ENCODE data around the gene CHST8. TPM values are rescaled to one million over a fixed set of nuclear protein-coding genes. Genes with fewer than 3 reads are reported as not detected.

The CHST8 gene
- polyA plus RNA-seq, 4 donors, result 0.07 to 0.20 (median 0.16) TPM

DNA sequence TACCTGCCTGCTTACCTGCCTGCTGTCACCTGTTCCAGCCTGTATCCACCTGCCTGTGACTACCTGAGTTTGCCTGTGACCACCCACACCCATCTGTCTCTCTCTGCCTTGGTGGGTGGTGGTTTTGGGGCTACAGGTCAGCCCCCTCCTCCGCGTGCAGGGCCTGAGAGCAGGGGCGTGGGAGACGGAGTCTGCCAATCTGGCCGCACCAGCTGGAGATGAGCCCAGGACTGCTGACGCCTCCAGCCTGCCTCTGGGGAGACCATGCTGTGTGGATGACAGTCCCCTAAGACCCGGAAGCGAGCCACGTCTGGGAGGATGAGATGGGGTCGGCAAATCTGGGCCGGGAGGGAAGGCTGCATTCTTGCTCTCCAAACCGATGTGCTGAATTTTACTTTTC, 159.0 kb downstream of the CHST8 start:
- DNase-seq (ENCODE audit: low read depth in 4 of 4, low spot score in 3 of 4), result no peak

- DNase-seq (ENCODE audit: low read depth in 4 of 4, low spot score in 3 of 4), result no peak
Observed at GRCh38 chr19:33781415-33781935, 159.7 kb downstream of the CHST8 start.

GRCh38 chr19:33781996-33782395, 160.2 kb downstream of the CHST8 start:
- DNase-seq (ENCODE audit: low read depth in 4 of 4, low spot score in 3 of 4), result no peak

DNA sequence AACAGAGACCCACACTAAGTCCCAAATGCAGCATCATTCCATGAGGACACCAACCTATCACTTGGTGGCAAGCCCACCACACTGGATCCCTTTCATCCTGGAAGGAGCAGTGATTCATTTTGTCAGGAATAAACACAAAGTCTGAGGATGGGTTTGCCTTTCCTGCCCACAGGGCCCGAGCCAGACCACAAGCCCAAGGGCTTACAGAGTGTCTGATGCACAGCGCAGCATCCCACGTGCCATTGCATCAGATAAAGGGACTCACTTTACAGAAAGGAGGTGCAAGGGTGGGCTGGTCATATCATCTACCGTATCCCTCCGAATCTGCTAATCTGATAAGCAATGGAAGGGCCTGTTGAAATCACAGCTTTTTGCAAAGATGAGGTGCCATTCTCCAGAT, 162.7 kb downstream of the CHST8 start:
- no peak for DNase-seq (ENCODE audit: low read depth in 4 of 4, low spot score in 3 of 4)

GRCh38 chr19:33785795-33786194, 164.0 kb downstream of the CHST8 start:
- DNase-seq (ENCODE audit: low read depth in 4 of 4, low spot score in 3 of 4), result no peak

- no peak for DNase-seq (ENCODE audit: low read depth in 4 of 4, low spot score in 3 of 4)
Observed at GRCh38 chr19:33788676-33789075, 166.9 kb downstream of the CHST8 start.

DNA sequence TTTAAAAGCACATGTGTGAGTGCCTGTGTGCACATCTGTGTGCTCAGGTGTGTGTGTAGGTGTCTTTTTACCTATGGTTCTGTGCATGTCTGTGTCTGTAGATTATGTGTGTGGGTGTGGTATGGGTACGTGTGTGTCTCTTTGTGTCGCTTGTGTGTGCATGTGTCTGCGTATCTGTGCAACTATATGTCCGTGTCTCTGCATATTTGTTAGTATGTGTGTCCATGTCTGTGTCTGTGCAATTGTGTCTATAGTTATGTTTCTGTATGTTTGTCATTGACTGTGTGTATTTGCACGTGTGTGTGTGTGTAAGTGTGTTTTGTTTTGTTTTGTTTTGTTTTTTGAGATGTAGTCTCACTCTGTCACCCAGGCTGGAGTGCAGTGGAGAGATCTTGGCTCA, 167.6 kb downstream of the CHST8 start:
- DNase-seq (ENCODE audit: low read depth in 4 of 4, low spot score in 3 of 4), result no peak

DNA sequence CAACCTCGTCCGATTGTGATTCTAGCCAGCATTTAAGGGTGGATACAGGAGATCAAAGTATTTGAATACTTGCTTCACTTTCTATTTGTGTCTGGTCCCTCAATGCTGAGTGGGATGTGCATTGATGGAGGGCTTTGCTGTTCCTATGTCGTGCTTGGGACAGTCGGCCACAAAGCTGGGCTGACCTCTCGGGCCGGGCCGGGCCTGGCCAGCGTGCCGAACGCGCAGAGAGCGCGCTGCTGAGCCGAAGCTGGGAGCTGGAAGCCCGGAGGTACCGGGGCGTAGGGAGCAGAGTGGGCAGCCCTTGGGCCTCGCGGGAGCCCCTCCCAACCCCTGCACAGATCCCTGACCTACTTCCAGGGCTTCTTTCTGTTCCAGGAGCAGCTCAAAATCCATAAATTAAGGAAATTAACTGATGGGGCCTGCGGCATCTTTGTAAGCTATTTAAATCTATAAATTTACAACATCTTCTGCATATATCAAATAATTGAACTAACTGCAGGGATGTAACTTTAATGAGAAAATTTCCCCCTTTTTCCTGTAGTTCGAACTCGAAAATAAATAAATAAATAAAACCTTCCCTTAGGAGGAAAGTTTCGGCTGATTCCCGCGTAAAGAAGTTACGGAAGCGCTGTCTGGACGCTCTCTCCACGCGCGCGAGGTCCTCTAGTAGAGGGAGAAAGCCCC, 173.1 kb downstream of the CHST8 start:
- no peak for DNase-seq (ENCODE audit: low read depth in 4 of 4, low spot score in 3 of 4)

GRCh38 chr19:33795370-33796163, 173.8 kb downstream of the CHST8 start:
- peak in 2 of 4 donors; percentile 78 to 80 for DNase-seq (ENCODE audit: low read depth in 4 of 4, low spot score in 3 of 4)

- DNase-seq (ENCODE audit: low read depth in 4 of 4, low spot score in 3 of 4), result no peak
Observed at GRCh38 chr19:33796164-33796875, 174.6 kb downstream of the CHST8 start, which contains the start of gene KCTD15. KCTD15 (plus strand) TSS chr19:33796870; CDS start chr19:33800455, 3,585 bp downstream.

- no peak for DNase-seq (ENCODE audit: low read depth in 4 of 4, low spot score in 3 of 4)
Observed at GRCh38 chr19:33797802-33798671, 176.3 kb downstream of the CHST8 start.

DNA sequence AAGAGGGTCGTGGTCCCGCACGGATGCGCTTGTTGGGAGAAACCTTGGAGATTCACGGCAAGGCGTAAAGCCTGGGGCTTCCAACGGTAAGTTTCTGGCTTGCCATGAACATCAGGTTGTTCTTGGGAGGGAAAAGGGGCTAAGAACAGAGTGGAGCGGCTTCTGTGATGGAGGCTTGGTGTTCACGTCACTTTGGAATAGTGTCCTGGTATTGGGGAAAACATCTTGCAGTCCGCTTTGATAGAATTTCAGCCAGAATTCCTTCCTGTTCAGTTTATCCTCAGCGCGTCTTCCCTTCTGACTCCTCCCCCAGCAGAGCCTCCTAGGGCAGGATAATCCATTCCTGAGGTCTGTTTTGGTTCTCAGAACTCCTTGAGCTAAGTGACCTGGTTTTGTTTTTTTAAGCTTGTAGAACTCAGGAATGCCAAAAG, 176.9 kb downstream of the CHST8 start:
- DNase-seq (ENCODE audit: low read depth in 4 of 4, low spot score in 3 of 4), result no peak

DNA sequence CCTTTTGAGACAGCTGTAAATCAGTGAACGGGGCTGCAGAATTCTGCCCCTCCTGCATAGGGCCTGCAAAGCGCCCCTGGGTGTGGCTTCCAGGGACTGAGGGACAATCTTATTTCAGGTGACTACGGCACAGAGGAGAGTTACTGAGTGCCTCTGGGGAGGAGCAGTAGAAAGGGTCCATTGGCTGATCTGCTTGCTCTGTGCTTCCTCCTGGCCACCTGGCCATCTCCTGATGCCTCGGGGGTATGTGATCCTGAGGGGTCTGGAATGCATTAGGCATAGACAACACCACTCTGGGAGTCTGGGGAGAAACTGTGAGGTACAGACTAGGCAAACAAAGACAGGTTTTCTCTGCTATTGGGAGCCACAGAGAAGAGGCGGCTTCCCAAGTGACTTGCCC, 177.7 kb downstream of the CHST8 start:
- no peak for DNase-seq (ENCODE audit: low read depth in 4 of 4, low spot score in 3 of 4)

DNA sequence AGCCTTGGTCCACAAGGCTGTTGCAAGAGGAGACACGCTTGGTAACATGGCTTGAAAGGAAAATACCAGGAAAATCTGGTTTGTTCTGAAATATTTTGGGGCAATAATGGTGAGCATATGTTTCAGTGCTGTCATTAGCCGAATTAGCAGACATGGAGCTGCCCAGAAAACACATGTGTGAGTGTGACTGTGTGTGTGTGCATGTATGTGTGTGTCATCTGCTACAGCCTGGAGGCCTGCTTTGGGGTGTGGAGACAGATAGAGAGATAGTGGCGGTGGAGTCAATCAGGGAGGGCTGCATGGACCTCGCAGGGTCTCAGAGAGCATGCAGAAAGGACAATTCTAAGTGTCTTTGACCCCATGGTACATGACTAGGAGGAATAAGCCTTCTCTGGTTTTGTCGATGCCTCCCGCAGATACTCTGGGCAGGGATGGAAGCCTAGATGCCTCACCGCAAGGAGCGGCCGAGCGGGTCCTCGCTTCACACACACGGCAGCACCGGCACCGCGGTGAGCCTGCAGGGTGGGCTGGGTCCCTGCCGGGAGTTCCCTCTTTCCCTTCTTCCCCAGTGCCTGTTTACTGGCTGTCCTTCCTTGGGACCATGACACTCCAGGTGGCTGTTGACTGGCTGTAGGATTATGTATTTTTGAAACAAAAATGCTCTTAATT, 178.4 kb downstream of the CHST8 start:
- no peak for DNase-seq (ENCODE audit: low read depth in 4 of 4, low spot score in 3 of 4)

DNA sequence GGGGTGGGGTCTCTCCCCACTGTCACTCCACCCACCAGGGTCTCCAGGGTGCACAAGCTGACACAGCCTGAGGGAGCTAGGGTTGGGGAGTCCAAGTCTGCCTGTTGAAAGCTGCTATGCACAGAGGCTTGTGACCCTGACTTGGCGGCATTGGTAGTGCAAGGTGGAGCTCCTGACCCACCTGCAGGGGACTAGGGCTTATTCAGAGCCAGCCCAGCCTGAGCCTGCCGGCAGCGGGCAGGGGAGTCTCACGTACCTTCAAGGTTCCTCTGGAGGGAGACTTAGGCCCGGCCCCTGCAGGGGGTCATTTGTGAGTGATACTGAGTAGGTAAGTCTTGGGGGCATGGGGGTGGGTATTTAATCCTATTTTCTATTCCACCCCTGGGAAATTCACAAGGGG, 179.7 kb downstream of the CHST8 start:
- DNase-seq (ENCODE audit: low read depth in 4 of 4, low spot score in 3 of 4), result no peak

DNA sequence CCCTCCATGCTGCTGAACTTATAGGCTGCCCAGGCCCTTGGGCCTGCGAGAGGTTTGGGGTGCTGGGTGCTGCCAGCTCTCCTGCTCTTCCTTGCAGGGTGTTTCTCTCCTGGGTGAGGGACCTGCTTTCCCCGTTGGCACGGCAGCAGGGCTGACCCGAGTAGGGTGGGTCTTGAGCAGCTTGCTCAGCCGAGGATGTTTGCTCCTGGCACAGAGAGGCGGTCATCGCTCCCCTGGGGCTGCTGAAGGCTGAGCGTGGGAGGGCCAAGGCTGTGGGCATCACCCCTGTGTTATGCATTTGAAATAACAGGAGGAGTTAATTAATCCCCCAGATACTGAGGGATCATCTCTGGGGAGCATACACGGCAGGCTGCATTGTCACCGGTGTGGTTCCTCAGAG, 180.2 kb downstream of the CHST8 start:
- DNase-seq (ENCODE audit: low read depth in 4 of 4, low spot score in 3 of 4), result no peak

DNA sequence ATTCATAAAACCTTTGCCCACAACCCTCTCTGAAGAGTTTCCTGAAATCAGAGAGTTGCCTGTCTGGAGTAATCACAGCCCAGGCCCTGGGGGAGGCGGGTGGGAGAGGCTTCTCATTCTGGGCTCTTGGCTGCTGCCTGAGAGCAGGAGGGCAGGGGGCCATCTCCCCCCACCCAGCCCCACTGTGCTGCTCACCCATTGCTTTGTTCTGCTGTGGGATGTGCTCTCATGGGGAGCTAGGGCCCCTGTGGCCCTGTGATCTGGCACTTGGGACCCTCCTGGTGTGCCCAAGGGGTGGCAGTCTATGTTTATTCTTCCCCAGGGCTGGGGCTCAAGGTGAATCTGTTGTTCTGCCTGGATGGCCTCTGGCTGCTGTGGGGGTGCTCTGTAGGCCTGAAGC, 181.0 kb downstream of the CHST8 start:
- DNase-seq (ENCODE audit: low read depth in 4 of 4, low spot score in 3 of 4), result no peak

DNA sequence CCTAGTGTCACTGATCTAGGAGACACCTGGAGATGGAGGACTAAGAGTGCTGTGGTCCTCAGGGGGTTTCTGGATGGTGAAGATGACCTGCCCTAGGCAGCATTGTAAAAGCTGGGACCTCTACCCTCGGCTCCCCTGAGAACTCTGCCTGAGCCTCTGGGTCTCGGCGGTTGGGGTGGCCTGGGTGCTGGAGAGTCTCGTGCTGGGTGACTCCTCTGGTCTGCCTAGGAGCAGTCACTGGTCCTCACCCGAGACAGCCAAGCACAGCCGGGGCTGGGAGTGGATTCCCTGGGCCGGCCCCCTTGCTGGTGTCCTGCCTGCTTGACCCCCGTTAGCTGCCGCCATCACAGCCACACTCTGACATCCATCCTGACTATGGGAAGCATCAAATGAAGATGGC, 181.6 kb downstream of the CHST8 start:
- DNase-seq (ENCODE audit: low read depth in 4 of 4, low spot score in 3 of 4), result no peak

DNA sequence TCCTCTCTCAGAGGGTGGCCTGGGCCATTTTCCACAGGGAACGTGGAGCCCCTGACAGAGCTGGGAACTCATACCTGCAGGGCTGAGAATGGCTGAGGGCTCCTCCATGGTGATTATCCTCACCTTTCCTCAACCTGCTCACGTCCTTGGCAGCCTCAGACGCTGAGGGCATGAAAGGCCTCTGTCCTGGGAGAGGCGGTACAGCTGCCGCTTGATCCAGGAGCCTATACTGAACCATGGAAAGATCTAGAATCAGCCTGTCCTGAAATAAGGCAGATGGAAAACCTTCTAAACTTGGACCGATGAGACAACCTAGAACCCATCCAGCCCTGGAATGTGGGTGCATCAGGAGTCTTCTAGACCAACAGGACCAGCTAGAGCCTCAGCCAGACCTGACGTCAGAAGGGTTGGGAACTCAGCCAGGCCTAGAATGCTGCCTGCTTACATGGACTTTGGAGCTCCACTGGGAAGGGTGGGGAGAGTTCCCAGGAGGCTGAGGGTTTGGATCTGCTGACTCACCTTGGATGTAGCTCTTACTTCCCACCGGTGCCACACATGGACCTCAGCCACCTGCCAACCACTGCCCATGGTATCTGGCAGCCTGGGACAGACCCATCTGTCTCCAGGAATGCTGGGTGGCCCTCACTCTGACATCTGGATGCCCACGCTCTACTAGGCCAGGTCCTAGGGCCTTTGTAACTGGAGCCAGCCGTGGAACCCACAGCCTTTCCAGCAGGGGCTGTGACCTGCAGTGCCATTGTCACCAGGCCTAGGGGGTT, 182.5 kb downstream of the CHST8 start:
- DNase-seq (ENCODE audit: low read depth in 4 of 4, low spot score in 3 of 4), result no peak

All from left renal pelvis (tissue), 4 donors.